Stimulated activated CD8-positive, alpha-beta memory T cell treated with anti-CD3 and anti-CD28 coated beads, Interleukin-12 subunit alpha, Interleukin-12 subunit beta, amount 100 ng/mL, for 1 hour (primary cell): Measurements from ENCODE around the gene FZD10.

Source experiments
- DNase-seq: peaks from one replicate; pipeline ENCODE4 v3.0.0-alpha.2; 2020; ENCODE audit warnings: low read depth

FZD10 gene

GRCh38 chr12:130131801-130132200 lies 30.5 kb upstream of the FZD10 start:
- DNase-seq = no peak

- no peak for DNase-seq
Observed at GRCh38 chr12:130132831-130133511, 29.3 kb upstream of the FZD10 start.

GRCh38 chr12:130133851-130134562 lies 28.3 kb upstream of the FZD10 start:
- no peak for DNase-seq

- DNase-seq = no peak
Observed at GRCh38 chr12:130134563-130134915, 27.7 kb upstream of the FZD10 start.

- no peak for DNase-seq
Observed at GRCh38 chr12:130136509-130137039, 25.7 kb upstream of the FZD10 start.

GRCh38 chr12:130137040-130138018 lies 24.9 kb upstream of the FZD10 start:
- no peak for DNase-seq

GRCh38 chr12:130138478-130138877 lies 23.8 kb upstream of the FZD10 start:
- DNase-seq = no peak

GRCh38 chr12:130139567-130140421 lies 22.5 kb upstream of the FZD10 start:
- no peak for DNase-seq

GRCh38 chr12:130141105-130141504 lies 21.2 kb upstream of the FZD10 start:
- no peak for DNase-seq

GRCh38 chr12:130141901-130142683 lies 20.2 kb upstream of the FZD10 start:
- DNase-seq = no peak

- no peak for DNase-seq
Observed at GRCh38 chr12:130142736-130143135, 19.5 kb upstream of the FZD10 start.

GRCh38 chr12:130143136-130143535 lies 19.1 kb upstream of the FZD10 start:
- no peak for DNase-seq

- DNase-seq = no peak
Observed at GRCh38 chr12:130144256-130144655, 18.0 kb upstream of the FZD10 start.

GRCh38 chr12:130145731-130146130 lies 16.5 kb upstream of the FZD10 start:
- no peak for DNase-seq

GRCh38 chr12:130146176-130146931 lies 15.9 kb upstream of the FZD10 start:
- DNase-seq = no peak

- no peak for DNase-seq
Observed at GRCh38 chr12:130147875-130148596, 14.2 kb upstream of the FZD10 start.

GRCh38 chr12:130151846-130152245 lies 10.4 kb upstream of the FZD10 start:
- no peak for DNase-seq

GRCh38 chr12:130152386-130152785 lies 9.9 kb upstream of the FZD10 start:
- DNase-seq = no peak

- DNase-seq = no peak
Observed at GRCh38 chr12:130153803-130154202, 8.5 kb upstream of the FZD10 start.
